NCI-H446 treated with DMSO at 0.1 percent for 48 hours (cell line): ENCODE data around the gene SLC9C2.
"Not testable (repeated sequence)": the region's sequence is repeated elsewhere in the genome, so short reads cannot be mapped to it uniquely, and the experiment has no call there.

Source experiments
- DNase-seq: peaks from one replicate; lab custom pipeline; 2025; lab: John Stamatoyannopoulos, UW

SLC9C2 gene

GRCh38 chr1:173485401-173485800, 117.5 kb downstream of the SLC9C2 start:
- no peak for DNase-seq

DNA sequence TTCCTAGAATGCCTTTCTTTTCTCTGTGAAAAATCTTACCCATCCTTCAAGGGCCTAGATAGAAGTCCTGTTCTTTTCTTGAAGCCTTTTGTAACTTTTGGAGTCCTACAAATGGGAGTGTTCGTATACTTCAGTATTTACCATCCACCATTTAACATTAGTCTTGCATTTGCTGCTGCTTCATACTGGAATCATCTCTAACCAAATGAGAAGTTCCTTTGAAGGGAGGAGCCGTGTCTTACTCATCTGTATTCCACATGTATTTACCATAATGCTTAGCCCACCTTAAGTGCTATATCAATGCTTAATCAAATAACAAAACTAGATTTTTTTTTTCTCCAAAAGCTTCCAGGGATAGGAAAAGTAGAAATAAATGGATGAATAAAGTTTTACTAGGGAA, 118.6 kb downstream of the SLC9C2 start:
- no peak for DNase-seq

- DNase-seq, result no peak
Measured at GRCh38 chr1:173482683-173483082, 120.2 kb downstream of the SLC9C2 start.

GRCh38 chr1:173481195-173481772, 121.6 kb downstream of the SLC9C2 start:
- DNase-seq, result no peak

GRCh38 chr1:173479649-173480048, 123.2 kb downstream of the SLC9C2 start:
- DNase-seq, result no peak

GRCh38 chr1:173478094-173478674, 124.7 kb downstream of the SLC9C2 start:
- DNase-seq, result no peak

- peak; percentile 87 for DNase-seq
Measured at GRCh38 chr1:173477286-173478093, 125.4 kb downstream of the SLC9C2 start, which contains the start of gene PRDX6. TSS of gene PRDX6 (plus strand) at chr1:173477335. CDS start at chr1:173477398, 63 bp downstream.

- peak; percentile 87 for DNase-seq
Measured at GRCh38 chr1:173476665-173477285, 126.1 kb downstream of the SLC9C2 start.

DNA sequence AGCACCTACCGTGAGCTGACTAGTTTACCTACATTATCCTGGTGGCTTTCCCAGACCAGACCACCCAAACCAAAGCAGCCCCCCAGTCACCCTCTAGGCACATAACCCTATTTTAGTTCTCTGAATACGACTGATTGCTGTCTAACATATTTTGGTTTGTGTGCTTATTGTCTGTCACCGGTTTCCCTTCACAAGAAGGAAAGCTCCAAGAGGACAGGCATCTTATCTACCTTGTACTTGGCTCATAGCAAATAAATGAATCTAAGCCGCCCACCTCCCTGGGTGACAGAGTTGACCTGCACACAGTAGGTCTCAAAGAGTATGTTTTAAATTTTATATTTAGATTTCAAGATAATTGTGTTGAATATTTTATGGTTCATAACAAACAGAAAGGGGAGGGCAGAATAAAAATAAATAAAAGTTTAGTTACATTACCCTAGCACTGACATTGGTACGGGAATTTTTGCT, 126.6 kb downstream of the SLC9C2 start:
- DNase-seq, result no peak

- no peak for DNase-seq
Measured at GRCh38 chr1:173475564-173476196, 127.2 kb downstream of the SLC9C2 start.

DNA sequence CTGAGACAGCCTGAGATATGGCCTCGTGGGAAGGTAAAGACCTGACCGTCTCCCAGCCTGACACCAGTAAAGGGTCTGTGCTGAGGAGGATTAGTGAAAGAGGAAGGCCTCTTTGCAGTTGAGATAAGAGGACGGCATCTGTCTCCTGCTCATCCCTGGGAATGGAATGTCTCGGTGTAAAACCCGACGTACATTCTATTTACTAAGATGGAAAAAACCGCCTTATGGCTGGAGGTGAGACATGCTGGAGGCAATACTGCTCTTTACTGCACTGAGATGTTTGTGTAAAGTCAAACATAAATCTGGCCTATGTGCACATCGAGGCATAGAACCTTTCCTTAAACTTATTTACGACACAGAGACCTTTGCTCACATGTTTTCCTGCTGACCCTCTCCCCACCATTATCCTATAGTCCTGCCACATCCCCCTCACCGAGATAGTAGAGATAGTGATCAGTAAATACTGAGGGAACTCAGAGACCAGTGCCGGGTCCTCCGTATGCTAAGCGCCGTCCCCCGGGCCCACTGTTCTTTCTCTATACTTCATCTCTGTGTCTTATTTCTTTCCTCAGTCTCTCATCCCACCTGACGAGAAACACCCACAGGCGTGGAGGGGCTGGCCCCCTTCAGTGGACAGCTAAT, 128.0 kb downstream of the SLC9C2 start:
- not testable (repeated sequence) for DNase-seq

DNA sequence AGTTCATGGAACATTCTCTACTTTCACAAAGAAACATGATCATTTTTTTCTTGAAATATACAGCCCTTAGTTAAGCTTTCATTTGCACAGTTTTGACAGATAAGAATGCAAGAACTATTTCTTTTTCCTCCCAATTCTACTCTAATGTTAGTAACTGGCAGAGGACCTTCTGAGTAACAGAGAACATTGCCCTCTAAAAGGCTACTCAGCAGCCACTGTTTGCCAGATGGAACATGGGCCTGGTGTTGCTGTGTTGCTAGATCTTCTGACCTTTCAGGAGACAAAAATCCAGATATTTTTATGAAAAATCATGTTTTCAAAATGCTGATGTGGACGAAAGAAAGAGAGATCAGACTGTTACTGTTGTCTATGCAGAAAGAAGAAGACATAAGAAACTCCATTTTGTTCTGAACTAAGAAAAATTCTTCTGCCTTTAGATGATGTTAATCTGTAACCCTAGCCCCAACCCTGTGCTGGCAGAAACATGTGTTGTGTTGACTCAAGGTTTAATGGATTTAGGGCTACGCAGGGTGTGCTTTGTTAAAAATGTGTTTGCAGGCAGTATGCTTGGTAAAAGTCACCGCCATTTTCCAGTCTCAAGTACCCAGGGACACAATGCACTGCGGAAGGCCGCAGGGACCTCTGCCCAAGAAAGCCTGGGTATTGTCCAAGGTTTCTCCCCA, 128.6 kb downstream of the SLC9C2 start:
- no peak for DNase-seq

DNA sequence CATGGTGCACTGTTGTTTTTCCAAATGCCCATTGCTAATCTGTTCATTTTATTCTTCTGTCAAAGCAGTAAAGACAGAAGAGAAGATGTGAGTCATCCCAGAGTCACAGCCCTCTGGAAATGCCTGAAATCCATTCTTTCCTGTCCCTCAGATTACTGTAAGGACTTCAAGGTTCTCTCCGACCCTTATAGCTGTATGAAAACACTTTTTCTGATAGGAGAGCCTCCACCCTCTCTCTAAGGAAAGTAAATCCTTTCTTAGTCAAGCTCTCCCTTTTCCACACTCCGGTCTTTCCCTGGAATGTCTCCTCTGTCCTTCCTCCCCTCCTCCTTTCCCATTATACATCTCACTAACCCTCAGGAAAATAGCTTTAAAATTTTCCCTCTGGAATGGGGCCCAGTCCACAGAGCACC, 129.3 kb downstream of the SLC9C2 start:
- DNase-seq, result no peak

GRCh38 chr1:173470608-173471007, 132.3 kb downstream of the SLC9C2 start:
- no peak for DNase-seq

DNA sequence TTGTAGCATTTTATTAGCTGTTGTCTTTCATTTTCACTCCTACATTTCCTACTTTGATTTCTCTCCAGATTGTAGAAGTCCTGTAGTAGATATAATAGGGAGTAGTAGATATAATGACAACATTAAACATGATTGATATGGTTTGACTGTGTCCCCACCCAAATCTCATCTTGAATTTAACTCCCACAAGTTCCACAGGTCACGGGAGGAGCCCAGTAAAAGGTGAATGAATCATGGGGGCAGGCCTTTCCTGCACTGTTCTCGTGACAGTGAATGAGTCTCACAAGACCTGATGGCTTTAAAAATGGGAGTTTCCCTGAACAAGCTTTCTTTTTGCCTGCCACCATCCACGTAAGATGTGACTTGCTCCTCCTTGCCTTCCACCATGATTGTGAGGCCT, 133.2 kb downstream of the SLC9C2 start:
- DNase-seq, result no peak

- DNase-seq, result no peak
Measured at GRCh38 chr1:173467426-173467825, 135.4 kb downstream of the SLC9C2 start.

DNA sequence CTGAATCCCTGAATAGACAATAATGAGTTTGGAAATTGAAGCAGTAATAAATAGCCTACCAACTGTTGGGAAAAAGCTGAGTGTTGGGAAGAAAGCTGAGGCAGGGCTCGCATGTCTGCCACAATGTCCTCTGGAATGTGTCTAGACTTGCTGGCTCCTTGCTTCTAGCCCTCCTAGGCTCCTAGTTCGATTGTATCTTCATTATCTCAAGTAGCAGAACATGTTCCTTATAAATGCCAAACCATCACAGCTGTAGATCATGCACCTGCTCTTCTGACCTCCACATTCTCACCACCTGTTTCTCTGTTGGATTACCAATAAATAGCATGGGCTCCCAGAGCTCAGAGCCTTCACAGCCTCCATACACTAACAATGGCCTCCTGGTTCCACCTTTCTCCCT, 138.7 kb downstream of the SLC9C2 start:
- DNase-seq, result not testable (repeated sequence)

DNA sequence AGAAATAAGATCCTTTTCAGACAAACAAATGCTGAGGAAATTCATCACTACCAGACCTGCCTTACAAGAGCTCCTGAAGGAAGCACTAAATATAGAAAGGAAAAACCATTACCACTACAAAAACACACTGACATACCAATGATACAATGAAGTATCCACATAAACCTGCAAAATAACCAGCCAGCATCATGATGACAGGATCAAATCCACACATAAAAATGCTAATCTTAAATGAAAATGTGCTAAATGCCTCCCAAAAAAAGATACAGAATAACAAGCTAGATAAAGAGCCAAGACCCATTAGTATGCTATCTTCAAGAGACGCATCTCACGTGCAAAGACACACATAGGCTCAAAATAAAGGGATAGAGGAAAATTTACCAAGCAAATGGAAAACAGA, 140.2 kb downstream of the SLC9C2 start:
- DNase-seq, result not testable (repeated sequence)

- DNase-seq, result no peak
Measured at GRCh38 chr1:173459885-173460284, 143.0 kb downstream of the SLC9C2 start.

DNA sequence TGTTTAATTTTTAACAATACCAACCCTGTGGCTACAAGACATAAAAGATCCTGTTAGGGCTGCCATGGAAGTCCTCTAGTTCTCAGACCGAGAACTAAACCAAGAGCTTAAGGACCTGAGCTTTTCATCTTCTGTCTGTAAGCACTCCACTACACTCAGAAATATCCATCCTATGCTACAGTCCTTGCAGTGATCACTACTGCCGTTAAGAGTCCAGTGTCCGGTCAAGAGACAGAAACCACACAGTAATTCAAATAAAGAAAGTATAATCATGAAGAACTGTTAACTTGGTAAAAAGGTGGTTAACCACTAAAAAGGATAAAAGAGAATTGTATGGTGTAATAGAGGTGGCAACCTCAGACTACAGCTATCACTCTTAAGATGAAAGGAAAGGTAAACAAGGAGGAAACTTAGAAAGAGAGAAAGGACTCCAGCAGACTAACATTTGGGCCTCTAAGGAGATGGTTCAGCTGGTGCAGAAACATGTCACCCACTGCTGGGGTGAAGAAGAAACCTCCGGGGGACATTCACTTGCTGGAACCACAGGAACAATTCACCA, 147.8 kb downstream of the SLC9C2 start:
- DNase-seq, result no peak

GRCh38 chr1:173453982-173454381, 148.9 kb downstream of the SLC9C2 start:
- DNase-seq, result no peak
